HL-60 (cell line): ENCODE measurements around the gene PBXIP1.
"Not testable (repeated sequence)": the region's sequence is repeated elsewhere in the genome, so short reads cannot be mapped to it uniquely, and the experiment has no call there.

Experiments used
- DNase-seq, 2 experiments: peaks; one replicate each; pipeline ENCODE4 v3.0.0-alpha.2; 2010 to 2020; ENCODE audit warnings: low read depth in 1 of 2, low spot score in 1 of 2
- H3K27ac ChIP-seq: fragments of 250-450 bp; sonication (Bioruptor Pico); replicated peaks from 2 replicates; pipeline ENCODE4 v1.5.1; 2020; ENCODE audit warnings: mild to moderate bottlenecking, moderate library complexity
- H3K27me3 ChIP-seq: fragments of 250-450 bp; sonication (Bioruptor Pico); 2 replicates; pipeline ENCODE4 v1.5.1; 2021; ENCODE audit warnings: mild to moderate bottlenecking, moderate library complexity; ENCODE audit not compliant: insufficient read depth, poor library complexity, severe bottlenecking
- H3K4me3 ChIP-seq: replicated peaks from 2 replicates; pipeline ENCODE4 v1.5.1; 2011; ENCODE audit warnings: mild to moderate bottlenecking, control low read depth, low read length; ENCODE audit not compliant: insufficient read depth
- GABPA ChIP-seq: IDR thresholded peaks from 2 replicates; pipeline ENCODE4 v1.6.1; 2012; ENCODE audit warnings: low read depth
- POLR2AphosphoS5 ChIP-seq: IDR thresholded peaks from 2 replicates; pipeline ENCODE4 v1.6.1; 2012; ENCODE audit warnings: low read depth
- SPI1 ChIP-seq: IDR thresholded peaks from 2 replicates; pipeline ENCODE4 v1.6.1; 2012; ENCODE audit warnings: low read depth, mild to moderate bottlenecking, borderline replicate concordance
- TF ChIP-seq, protein P1 (sequence below): IDR thresholded peaks from 2 replicates; pipeline ENCODE4 v1.6.1; 2012; ENCODE audit warnings: low read depth; ENCODE audit not compliant: insufficient replicate concordance
- TF ChIP-seq, protein P2 (sequence below): IDR thresholded peaks from one replicate; pipeline ENCODE4 v1.5.1; 2011; ENCODE audit warnings: low read length, control low read depth, inconsistent platforms; ENCODE audit not compliant: insufficient read depth

The PBXIP1 gene

DNA sequence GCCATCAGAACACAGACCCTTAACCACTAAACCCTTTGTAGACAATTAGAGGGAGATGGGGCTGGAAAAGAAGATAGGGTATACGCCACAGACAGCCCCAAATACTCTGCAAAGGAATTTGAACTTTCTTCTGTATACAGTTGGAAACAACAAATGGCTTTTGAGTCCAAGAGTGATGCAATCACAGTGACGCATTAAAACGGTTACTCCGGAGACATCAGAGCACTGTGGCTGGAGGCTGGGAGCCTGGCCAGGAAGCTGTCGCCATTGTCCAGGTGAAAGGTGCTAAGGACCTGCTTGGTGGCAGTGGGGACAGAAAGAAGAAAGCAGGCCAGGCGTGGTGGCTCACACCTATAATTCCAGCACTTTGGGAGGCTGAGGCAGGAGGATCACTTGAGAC, 31.4 kb upstream of the PBXIP1 start:
- 0 out of 2 replicates have a peak, but pooled peaks have one; percentile 23 for TF ChIP-seq POLR2AphosphoS5
- TF ChIP-seq GABPA: no peak
- Histone ChIP-seq H3K4me3 (no peak overlapping the region), H3K27me3 (no peaks in the 10 kb centered on the region), H3K27ac (no peak overlapping the region)
- DNase-seq: peak in 1 of 2 experiments; percentile 41

DNA sequence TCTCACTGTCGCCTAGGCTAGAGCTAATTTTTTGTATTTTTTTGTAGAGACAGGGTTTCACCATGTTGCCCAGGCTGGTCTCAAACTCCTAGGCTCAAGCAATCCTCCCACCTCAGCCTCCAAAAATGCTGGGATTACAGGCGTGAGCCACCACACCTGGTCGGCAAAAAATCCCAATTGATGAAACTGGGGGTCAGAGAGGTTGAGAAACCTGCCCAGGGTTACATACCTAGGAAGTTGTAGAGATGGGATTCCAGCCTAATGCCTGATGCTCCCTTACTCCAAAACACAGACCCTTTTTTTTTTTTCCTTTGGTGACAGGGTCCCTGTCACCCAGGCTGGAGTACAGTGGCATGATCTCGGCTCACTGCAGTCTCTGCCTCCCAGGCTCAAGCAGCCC, 30.8 kb upstream of the PBXIP1 start:
- not testable (repeated sequence) for DNase-seq, H3K4me3 ChIP-seq, H3K27me3 ChIP-seq, H3K27ac ChIP-seq

DNA sequence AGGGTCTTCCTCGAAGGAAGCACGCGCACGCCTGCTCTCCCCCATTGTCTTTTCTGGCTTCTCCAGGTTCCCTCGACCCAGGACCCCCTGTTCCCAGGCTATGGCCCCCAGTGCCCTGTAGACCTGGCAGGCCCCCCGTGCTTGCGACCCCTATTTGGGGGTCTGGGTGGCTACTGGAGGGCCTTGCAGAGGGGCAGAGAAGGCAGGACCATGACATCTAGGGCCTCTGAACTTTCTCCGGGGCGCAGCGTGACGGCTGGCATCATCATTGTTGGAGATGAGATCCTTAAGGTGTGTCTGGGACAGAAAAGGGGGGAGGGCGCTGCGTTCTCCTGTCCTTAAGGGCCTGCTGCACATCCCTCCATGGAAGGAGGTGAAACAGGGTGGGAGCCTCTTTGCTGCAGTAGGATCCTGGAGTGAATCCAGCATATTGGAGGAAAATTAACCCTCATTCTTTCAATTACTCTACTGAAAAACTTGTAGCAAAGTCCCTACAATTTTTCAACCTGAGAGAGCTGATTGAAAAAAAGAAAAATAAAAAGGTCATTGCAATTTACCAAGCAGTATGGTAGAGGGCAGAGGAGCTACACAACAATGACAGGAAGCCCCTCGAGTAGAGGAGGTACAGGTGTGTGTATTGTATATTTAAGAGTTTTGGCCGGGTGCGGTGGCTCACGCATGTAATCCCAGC, 28.0 kb upstream of the PBXIP1 start:
- Histone ChIP-seq H3K4me3 (peak overlapping the region; percentile 83), H3K27ac (peak overlapping the region; percentile 66), H3K27me3 (no peaks in the 10 kb centered on the region)
- TF ChIP-seq SPI1: no peak
- TF ChIP-seq, protein P1, sequence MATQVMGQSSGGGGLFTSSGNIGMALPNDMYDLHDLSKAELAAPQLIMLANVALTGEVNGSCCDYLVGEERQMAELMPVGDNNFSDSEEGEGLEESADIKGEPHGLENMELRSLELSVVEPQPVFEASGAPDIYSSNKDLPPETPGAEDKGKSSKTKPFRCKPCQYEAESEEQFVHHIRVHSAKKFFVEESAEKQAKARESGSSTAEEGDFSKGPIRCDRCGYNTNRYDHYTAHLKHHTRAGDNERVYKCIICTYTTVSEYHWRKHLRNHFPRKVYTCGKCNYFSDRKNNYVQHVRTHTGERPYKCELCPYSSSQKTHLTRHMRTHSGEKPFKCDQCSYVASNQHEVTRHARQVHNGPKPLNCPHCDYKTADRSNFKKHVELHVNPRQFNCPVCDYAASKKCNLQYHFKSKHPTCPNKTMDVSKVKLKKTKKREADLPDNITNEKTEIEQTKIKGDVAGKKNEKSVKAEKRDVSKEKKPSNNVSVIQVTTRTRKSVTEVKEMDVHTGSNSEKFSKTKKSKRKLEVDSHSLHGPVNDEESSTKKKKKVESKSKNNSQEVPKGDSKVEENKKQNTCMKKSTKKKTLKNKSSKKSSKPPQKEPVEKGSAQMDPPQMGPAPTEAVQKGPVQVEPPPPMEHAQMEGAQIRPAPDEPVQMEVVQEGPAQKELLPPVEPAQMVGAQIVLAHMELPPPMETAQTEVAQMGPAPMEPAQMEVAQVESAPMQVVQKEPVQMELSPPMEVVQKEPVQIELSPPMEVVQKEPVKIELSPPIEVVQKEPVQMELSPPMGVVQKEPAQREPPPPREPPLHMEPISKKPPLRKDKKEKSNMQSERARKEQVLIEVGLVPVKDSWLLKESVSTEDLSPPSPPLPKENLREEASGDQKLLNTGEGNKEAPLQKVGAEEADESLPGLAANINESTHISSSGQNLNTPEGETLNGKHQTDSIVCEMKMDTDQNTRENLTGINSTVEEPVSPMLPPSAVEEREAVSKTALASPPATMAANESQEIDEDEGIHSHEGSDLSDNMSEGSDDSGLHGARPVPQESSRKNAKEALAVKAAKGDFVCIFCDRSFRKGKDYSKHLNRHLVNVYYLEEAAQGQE: no peak
- TF ChIP-seq, protein P2, sequence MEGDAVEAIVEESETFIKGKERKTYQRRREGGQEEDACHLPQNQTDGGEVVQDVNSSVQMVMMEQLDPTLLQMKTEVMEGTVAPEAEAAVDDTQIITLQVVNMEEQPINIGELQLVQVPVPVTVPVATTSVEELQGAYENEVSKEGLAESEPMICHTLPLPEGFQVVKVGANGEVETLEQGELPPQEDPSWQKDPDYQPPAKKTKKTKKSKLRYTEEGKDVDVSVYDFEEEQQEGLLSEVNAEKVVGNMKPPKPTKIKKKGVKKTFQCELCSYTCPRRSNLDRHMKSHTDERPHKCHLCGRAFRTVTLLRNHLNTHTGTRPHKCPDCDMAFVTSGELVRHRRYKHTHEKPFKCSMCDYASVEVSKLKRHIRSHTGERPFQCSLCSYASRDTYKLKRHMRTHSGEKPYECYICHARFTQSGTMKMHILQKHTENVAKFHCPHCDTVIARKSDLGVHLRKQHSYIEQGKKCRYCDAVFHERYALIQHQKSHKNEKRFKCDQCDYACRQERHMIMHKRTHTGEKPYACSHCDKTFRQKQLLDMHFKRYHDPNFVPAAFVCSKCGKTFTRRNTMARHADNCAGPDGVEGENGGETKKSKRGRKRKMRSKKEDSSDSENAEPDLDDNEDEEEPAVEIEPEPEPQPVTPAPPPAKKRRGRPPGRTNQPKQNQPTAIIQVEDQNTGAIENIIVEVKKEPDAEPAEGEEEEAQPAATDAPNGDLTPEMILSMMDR: no peak
- TF ChIP-seq GABPA: no peak
- no peak for TF ChIP-seq POLR2AphosphoS5
- DNase-seq: no peak

DNA sequence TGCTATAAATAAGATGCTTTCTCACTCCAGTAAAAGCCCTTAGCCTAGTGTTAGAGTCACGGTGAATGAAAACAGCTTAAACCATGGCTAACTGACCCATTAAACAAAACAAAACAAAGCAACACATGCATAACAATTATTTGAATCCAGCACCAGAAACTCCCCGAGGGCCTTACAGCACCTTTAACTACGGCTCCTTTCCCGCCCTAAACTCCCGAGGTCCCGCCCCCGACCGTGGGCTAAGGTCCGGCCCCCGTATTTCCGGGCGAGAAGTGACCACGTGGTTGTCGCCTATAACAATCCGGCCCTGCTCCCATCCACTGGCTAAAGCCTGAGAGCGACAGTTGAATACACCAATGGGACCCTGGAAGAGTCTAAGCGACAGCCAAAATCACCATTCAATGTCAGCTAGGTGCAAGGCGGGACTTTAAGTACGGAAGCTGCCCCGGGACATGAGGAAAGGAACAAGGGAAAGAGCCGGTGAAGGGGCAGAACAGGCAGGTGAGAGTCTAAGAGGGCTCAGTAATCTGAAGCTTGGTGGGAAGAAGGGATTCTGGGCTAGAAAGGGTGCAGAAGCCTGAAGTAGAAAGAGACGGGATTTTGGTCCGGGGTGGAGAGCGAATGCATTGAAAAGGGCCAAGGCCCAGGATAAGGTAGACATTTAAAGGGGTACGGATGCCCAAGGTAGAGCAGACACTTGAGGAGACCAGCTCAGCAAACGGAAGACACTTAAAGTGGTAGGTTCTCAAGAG, 27.2 kb upstream of the PBXIP1 start, which contains the start of gene FLAD1:
FLAD1 (plus strand) TSS at position 448 of the 752 bp plus-strand sequence. CDS start 351 bp downstream, outside the sequence.
- DNase-seq: peak; percentile 100
- TF ChIP-seq POLR2AphosphoS5 (peak; percentile 37; the same call in 1 of the 2 replicates), SPI1 (peak; percentile 46; the same call in 1 of the 2 replicates), GABPA (peak; percentile 91)
- TF ChIP-seq, protein P1: no peak
- TF ChIP-seq, protein P2: no peak
- H3K4me3 ChIP-seq: peak within 1 kb of the TSS; percentile 83
- H3K27me3 ChIP-seq: no peaks in the 10 kb centered on the region
- peak within 1 kb of the TSS; percentile 69 for H3K27ac ChIP-seq
